GM18873 (cell line): ENCODE measurements around the gene TRPM3.

Experiments used
- ATAC-seq: cut with Tn5 transposase; IDR thresholded peaks from one replicate; pipeline ENCODE4 v1.9.1; 2021; ENCODE audit warnings: mild to moderate bottlenecking, moderate library complexity, moderate number of reproducible peaks; ENCODE audit not compliant: unreplicated experiment, low FRiP score

Gene TRPM3

DNA sequence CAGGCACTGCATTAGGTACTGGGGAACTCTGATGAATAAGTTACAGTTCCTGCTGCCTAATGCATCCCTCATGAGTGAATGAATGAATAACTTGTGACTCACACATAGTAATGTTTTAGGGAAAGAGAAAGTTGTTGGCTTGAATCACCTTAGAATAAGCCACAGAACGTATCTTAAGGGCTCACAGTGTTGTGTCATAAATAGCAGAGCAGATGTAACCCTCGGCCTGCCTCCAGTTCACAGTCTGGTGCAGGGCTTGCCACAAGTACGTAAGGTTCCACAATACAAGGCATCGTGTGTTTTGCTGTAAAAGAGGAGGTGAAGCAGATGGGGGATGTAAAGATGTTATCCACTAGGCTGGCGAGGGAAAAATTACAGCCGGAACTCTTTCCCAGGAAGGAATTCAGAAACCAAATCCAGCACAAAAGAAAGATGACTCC is 218.7 kb downstream of the TRPM3 start:
- peak; percentile 63 for ATAC-seq

DNA sequence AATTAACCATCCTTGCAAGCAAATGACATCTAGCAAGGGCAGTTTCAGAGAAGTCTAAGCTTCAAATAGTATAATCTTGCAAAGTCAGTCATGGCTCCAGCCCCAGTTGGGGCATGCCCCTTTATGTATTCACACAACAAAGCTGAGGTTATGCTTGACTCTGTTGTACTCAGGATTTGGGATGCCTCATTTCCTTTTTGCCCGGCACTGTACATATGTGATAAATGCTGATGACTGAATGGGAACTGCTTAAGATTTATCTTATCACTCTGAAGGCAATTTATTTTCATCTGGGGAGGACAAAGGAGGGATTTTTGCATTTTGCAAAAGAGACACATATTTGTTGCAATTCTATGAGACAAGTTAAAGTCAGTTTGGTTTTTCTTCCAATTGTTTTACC is 219.2 kb downstream of the TRPM3 start:
- no peak for ATAC-seq

DNA sequence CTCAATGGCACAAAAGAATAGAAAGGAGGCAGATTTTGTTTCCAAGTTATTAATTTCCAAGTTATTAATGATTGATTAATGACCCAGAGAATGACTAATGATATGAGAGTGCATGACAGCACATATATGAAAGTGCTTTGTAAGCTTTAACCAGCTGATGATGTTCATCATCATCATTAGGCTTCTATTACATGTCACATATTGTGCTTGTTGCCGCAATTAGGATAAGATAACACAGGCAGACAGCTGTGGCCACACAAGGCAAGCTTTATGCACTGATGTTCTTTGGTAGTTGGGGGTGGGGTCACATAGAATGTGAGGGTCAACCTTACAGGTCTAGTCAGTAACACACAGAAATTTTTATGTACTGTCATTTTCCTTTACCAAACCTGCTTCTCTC is 219.7 kb downstream of the TRPM3 start:
- no peak for ATAC-seq

DNA sequence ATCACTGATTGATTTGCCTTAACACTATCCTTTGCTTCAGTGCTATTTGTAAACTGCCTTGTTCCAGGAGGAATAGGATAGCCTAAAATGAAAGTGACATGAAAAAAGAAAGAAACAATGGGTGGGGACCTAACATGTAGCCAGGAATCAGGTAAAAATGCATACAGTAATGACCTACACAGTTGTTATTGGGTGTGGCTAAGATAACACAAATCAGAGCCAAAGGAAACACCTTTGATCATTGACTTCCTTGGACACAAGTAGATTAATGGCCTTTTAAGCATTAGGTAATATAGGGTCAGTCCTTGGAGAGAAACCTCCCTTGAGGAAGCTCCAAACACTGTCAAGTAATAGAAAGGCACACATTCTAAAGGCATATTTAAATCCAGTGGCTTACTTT is 220.4 kb downstream of the TRPM3 start:
- ATAC-seq, result no peak

DNA sequence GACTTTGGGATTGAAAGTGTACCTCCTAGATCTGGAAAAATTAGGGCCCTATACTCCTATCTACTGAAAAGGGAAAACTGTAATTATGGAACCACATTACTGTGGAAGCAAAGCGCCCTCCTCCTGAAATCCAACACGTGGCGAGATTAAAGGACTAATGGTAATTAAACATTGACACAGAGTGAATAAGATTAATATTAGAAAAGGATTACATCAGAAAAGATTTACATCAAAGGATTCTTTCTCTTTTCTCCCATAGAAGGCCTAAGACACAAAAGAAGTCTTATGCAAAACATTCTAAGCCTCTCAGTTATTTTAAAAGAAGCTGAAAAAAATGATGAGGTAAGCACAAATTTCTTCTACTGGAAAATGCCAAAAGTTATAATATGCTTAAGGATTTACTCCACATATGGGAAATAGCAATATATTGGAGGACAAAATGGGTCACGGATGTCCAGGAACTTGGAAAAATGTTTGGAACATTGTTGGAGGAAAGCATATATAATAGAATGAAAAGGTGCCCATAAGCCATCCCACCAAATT is 227.8 kb downstream of the TRPM3 start:
- ATAC-seq, result no peak

DNA sequence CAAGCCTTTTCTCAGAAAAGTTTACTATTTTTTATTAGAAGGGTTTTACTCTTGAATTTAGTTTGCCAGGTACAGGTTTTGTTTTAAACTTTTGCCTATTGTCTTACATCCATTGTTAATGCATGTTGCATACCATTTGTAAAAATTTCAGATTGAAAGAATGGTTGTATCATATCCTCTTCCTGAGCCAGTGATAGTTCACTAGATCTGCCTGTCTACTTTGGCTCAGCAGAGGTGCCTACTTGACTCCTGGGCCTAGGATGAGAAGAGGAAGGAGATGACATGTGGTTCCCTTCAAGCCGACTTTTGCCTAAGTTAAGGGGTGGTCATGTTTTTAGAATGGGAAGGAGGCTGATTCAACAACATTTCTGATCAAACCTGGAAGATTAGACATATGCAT is 232.9 kb downstream of the TRPM3 start:
- ATAC-seq, result no peak

DNA sequence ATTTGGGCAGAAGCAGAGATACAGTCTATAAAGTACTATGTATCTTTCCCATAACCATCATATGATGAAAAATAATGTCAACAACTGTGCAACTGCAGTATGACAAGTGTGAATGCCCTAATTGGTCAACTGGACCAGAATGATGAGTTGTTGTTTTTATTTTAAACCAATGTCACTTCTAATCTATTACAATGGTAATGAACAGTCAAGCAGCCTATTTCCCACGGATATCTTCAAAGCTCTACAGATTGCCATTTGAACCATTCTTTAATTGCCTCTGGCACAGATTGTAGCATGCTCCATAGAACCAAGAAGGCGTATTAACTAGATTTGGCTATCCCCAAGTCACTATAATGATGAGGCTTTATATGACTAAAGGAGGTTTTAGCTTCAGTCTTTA is 233.6 kb downstream of the TRPM3 start:
- ATAC-seq, result no peak

DNA sequence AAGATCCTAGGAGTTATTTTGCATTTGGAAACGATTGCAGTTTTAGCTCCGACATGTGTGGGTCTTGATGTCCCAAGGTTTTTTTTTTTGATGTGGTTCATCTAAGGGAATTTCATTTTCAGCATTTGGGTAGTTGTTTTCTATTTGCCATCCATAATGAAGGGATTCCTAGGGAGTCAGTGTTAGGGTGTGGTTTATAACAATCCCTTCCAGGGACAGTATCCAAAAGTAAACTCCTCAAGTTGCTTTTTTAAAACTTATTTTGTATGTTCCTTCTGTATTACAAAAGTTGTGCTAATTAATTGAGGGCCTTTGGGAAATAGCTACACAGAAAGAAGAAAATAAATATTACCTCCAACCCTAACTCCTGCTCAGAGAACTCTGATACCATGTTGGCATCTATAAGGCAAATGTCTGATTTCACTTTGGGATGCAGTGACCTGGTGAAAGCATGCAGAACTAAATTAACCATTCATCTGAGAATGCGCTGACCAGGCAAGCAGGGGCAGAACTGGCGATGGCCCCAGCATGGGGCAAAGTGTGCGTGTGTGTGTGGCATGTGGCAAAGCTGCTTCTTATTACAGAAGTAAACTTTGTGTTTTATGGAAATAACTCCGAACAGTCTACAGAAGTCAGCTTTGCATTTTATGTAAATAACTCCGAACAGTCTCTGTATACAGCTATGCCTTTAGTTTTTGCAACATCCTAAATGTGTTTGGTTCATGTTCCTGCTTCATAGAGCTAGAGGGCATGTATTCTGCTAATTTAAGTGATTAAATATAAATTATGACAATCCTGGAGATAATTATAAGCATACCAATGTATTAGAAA is 237.2 kb downstream of the TRPM3 start:
- ATAC-seq, result no peak

DNA sequence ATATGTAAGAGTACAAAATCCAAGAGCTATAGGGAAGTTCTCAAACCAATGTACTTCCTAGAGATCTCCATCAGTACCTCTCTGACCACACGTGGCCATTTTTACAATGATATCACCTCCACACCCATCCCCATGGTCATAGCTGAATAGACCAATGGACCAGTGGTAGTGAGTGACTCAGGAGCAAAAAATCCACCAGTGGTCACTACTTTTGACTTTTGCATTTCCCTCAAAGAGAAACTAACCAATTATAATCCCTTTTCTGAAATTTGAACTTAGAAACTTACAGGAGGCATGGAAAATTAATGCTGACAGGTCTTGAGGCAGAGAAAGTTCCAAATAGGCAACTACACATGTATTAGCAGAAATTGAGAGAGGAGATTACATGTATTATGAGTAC is 238.4 kb downstream of the TRPM3 start:
- no peak for ATAC-seq

DNA sequence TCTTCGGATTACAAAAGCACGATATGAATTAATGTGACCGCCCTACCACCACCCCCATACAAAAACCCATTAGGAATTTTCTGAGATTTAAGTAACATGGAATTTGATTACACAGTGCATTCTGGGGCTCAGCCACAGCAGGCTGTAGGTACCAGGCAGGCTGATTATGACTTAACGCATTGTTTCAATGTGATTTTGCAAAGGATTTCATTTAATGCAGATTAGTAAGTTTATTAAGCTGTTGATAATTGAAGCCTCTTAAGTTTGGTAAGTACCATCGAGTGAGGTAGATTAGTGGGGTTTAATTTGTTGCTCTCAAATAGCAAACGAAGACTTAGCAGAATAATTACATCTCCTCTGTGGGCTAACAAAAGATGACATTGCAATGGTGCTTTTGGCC is 240.1 kb downstream of the TRPM3 start:
- no peak for ATAC-seq

DNA sequence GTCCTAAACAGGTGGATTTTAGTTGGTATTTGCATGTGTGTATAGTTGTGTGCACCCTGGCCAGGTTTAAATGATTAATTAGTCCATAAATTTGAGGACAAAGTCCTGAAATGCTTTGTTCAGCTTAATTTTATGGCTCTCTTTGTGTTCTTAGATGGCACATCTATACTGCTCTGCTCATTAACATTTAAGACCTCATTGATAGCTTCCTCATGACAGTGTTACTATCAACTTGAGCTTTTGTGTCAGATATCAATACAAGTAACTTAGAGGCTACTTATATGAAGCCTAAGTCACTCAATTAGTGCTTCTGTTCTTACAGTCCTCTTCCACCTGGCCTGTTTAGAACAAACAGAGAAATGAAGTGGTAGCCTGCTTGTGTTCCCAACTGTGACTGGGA is 240.9 kb downstream of the TRPM3 start:
- no peak for ATAC-seq

DNA sequence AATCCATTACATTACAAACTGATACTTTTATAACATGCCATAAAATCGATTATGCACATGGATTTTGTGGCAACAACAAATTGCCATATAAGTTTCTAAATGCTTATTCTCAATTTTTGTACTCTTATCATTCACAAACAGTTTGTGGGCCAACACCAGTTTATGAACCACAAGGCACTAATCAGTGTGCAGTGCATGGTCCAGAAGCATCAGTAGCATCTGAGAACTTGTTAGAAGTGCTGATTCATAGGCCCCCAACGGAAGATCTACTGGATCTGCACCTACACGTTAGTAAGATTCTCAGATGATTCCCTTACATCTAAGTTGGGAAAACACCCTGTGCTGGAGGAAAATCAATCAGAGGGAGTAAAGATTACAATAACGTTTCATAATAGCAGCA is 242.8 kb downstream of the TRPM3 start:
- no peak for ATAC-seq

DNA sequence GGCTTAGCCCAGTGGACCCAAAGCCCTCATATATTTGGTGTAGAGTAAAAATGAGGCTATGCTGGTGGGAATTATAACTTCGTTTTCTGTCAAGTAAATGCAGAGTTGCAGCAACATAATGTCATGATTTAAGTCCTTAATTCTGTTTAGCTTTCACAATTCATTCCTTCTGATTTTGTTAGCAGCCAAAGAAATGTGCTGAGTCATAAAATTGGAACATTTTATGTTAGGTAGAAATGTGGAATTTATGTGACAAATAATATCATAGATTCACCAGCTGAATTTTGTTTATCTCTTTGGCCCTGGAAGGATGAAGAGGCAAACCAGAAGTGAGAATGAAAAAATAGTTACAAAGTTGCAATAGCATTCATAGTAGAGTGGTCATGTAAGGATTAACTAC is 247.0 kb downstream of the TRPM3 start:
- no peak for ATAC-seq

DNA sequence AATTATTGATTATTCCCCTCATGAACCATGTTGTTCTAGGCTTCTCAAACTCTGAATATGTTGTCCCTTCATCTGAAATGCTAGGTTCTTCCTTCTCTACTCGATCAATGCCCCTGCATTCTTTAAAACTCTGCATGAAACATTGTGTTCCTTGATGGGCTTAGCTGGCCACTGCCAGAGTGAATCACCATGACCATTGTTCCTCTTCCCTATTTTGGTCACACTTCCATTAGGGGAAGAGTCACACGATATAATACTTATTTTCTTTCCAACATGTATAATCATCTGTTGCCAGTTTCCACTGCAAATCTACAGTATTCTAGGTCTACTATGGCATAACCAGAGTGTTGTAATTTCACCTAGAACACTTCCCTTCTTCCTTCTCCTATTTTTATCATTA is 247.9 kb downstream of the TRPM3 start:
- ATAC-seq, result no peak

DNA sequence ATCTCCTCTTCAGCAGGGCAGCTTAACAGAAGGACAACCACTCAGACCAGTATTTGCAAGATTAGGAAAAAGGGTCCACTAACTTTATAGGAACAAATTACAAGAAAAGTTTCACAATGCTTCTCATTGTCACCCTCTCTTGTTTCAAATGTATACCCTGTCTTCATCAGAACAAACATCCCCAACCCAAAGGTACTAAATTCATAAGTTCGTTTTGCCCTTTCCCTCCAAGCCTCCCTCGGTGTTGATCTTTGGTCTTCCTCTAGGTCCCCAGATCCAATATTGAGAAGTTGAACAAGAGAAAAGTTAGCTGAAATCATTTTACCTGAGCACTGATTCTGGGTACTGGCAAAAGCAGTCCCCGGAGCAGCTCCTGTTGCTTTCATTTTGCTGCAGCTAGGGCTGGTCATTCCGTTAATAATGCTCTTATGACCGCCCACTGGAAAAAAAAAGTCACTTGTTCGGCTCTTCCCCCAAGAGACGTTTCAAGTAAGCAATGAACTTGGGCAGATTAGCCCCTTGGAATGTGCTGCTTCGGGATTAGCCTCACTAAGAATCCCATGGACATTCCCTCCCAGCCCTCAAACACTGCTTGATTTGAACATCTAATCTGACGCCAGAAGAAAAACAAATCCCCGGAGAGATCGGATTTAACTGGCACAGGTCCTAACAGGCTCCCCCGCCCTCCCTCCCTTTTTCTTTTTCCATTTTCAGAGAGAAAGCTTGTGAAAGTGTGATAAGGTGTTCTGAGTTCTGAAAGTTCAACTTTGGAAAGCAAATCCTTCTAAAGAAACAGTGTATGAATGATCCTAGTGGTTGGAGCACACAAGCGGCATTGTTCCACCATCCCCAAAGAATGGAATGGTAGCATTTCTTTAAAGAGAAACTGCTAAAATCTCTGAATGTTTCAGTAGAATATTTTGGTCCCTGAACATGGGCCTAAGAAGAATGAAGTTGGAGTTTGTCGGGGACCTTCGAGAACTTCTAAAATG is 252.5 kb downstream of the TRPM3 start:
- ATAC-seq, result no peak

DNA sequence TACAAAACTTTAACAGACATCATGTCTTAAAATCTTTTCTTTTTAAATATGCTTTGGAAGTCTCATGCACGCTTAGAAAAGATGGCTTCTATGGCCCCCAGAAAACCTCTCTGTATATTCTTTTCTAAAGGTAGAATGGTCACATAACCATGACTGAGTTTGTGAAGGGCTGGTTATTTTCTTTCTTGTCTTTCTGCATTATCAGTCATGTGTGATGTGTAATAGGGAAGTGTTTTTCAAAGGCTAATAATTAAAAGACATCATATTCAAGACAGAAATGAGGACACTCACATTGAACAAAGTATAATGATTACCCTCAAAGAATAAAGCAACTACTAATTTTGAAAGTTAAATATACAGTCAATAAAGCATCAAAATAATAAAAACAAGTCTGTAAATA is 253.4 kb downstream of the TRPM3 start:
- ATAC-seq, result no peak

DNA sequence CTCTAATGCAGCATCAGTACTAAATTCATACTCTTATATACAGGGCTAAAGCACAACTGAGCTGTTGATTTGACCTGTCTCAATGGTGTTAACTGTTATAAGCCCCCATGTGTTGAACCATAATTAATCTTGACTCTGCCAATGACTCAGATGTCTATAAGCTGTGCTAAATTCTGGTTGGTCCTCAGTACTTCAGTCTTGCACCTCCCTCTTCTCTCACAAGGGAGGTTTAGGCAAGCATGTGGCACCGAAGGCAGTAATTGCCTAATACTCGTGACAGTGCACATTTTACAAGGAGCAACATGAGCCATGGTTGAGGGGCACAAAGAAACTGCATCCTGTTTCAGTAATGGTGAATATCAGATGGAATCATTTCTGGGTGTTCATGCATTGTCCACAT is 255.9 kb downstream of the TRPM3 start:
- ATAC-seq, result no peak

DNA sequence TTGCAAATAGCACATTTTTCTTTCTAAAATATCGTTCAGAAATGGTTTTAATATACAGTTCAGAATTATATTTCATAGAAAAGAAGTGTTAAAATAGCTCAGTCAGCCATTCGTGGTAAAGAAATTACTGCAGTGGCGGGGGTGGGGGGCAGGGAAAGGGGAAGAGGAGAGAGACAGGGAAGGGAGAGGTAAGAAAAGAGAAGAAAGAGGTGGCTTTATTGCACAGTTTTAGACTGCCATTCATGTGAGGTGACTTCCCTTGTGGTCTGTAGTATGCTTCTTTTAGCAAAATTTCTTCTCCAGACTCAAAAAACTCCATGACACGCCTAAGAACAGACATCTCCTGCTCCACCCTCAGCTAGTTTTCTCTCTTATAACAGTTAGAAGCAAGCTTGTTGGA is 259.6 kb downstream of the TRPM3 start:
- ATAC-seq, result no peak

DNA sequence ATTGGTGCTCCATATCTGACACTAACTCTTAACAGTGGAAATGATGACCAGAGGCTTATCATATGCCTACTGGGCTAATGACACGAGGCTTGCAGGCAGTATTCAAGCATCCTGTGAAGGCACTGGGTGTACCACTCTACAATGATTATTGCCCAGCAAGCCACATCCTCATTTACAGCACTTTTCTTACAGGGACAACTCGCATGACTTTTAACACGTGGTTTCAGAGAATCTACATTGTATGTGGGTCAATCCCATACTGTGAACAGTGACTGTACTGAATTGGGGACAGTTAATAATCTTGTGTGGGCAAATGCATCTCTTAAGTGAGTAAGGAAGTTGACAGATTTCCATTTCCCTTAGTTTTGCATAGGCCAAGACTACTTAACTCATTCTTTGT is 260.0 kb downstream of the TRPM3 start:
- ATAC-seq, result no peak

DNA sequence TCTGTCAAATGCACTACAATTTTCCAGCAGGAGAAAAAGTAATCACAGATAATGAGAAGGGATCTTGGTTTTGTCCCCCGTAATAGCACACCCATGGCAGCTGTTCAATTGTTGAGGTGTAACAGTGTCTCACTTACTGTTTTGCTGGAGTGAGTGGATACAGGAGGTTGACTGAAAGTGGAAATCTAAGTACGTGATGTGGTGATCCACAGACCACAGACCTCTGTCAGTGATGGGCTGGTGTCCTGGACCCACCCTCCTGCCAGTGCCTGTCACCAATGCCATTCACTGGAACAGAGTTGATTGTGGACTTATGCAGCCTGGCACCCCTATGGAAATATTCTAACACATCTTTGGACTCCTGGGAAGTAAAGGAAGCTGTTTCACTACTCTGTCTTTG is 261.7 kb downstream of the TRPM3 start:
- no peak for ATAC-seq

DNA sequence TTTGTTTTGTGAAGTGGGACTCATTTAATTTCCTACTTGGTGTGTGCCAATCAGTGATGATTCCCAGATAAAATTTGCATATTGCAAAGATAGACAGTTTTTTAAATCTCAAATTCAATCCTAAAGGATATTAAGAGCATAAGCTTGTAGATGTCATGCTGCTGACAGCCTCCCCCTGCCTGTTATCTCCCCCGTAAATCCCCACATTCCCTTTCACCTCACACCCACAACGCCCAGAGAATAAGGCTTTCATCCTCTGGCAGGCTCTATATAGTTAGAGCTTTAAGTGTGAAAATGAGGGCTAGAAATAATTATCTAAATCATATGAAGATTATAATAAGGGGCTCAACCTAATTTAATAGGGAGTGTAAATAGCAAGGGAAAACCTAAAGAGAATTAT is 265.0 kb downstream of the TRPM3 start:
- ATAC-seq, result no peak
